Activated CD4-positive, alpha-beta memory T cell treated with anti-CD3 and anti-CD28 coated beads, Interleukin-2, amount 10 ng/mL, durations not matched to agents 7 days and 5 days (primary cell): ENCODE data around the gene APP. TPM values are rescaled to one million over a fixed set of nuclear protein-coding genes. Genes with fewer than 3 reads are reported as not detected.

Experiments
- CTCF ChIA-PET: fragments of 350-600 bp; sonication (Branson Sonifier 250); formaldehyde crosslinking; loops from one replicate; lab custom pipeline; 2021; ENCODE audit warnings: antibody characterized with exemption, inconsistent platforms; lab: Charles Lee
- POLR2A ChIA-PET: fragments of 350-600 bp; sonication (Branson Sonifier 250); formaldehyde crosslinking; loops from one replicate; lab custom pipeline; 2021; ENCODE audit warnings: antibody characterized with exemption; lab: Charles Lee
- DNase-seq: peaks from one replicate; pipeline ENCODE4 v3.0.0-alpha.2; 2020
- H3K27ac Mint-ChIP-seq: one replicate; pipeline ENCODE4 v1.8.0; 2021; ENCODE audit warnings: mild to moderate bottlenecking, mixed read lengths
- H3K27me3 Mint-ChIP-seq: one replicate; pipeline ENCODE4 v1.8.0; 2021; ENCODE audit warnings: mixed read lengths
- H3K36me3 Mint-ChIP-seq: one replicate; pipeline ENCODE4 v1.8.0; 2021; ENCODE audit warnings: low read depth, mixed read lengths
- H3K4me1 Mint-ChIP-seq: one replicate; pipeline ENCODE4 v1.8.0; 2021; ENCODE audit warnings: mixed read lengths
- H3K4me3 Mint-ChIP-seq: one replicate; pipeline ENCODE4 v1.8.0; 2021; ENCODE audit warnings: mild to moderate bottlenecking, mixed read lengths
- H3K9me3 Mint-ChIP-seq: one replicate; pipeline ENCODE4 v1.8.0; 2021; ENCODE audit warnings: mixed read lengths
- total RNA-seq, 2 experiments: library from RNA; stranded (reverse); gene quantifications; one replicate each; pipeline ENCODE4 v1.2.3, GENCODE V29; 2021

The APP gene
- total RNA-seq, 2 experiments from 2014 or later = 25.5 to 29.9 TPM

GRCh38 chr21:25893191-25893590 lies 277.4 kb downstream of the APP start:
- no peak overlapping the region for H3K4me3 Mint-ChIP-seq
- H3K4me1 Mint-ChIP-seq = peaks cover 1% of the 10 kb centered on the region
- H3K36me3 Mint-ChIP-seq = no peaks in the 10 kb centered on the region
- H3K27ac Mint-ChIP-seq = no peak overlapping the region
- ChIA-PET POLR2A (no interaction called here), CTCF (interaction anchor here (2.0 kb wide), 1 partner anchor 12 kb away, joined by 4 read pairs; no protein-coding TSS in a partner anchor)
- no peaks in the 10 kb centered on the region for H3K27me3 Mint-ChIP-seq
- DNase-seq = no peak
- H3K9me3 Mint-ChIP-seq = no peaks in the 10 kb centered on the region

- Mint-ChIP-seq H3K27ac (no peak overlapping the region), H3K4me3 (no peak overlapping the region), H3K4me1 (peaks cover under 1% of the 10 kb centered on the region), H3K27me3 (no peaks in the 10 kb centered on the region), H3K9me3 (no peaks in the 10 kb centered on the region), H3K36me3 (no peaks in the 10 kb centered on the region)
- ChIA-PET POLR2A (no interaction called here), CTCF (no interaction called here)
- DNase-seq = no peak
These were observed 279.0 kb downstream of the APP start for GRCh38 chr21:25891596-25891995.

- Mint-ChIP-seq H3K9me3 (no peaks in the 10 kb centered on the region), H3K4me1 (no peaks in the 10 kb centered on the region), H3K27ac (no peak overlapping the region), H3K36me3 (no peaks in the 10 kb centered on the region), H3K4me3 (no peak overlapping the region), H3K27me3 (no peaks in the 10 kb centered on the region)
- DNase-seq = no peak
- CTCF ChIA-PET = interaction anchor here (0.7 to 1.8 kb wide), 2 partner anchors 9 to 17 kb away, joined by 3 read pairs; no protein-coding TSS in a partner anchor
- POLR2A ChIA-PET = no interaction called here
These were observed 280.6 kb downstream of the APP start for GRCh38 chr21:25890001-25890400.

GRCh38 chr21:25888711-25889110 lies 281.9 kb downstream of the APP start:
- POLR2A ChIA-PET = no interaction called here
- H3K4me3 Mint-ChIP-seq = no peak overlapping the region
- DNase-seq = no peak
- H3K27me3 Mint-ChIP-seq = no peaks in the 10 kb centered on the region
- H3K9me3 Mint-ChIP-seq = no peaks in the 10 kb centered on the region
- CTCF ChIA-PET = no interaction called here
- H3K27ac Mint-ChIP-seq = no peak overlapping the region
- H3K4me1 Mint-ChIP-seq = no peaks in the 10 kb centered on the region
- no peaks in the 10 kb centered on the region for H3K36me3 Mint-ChIP-seq

- Mint-ChIP-seq H3K4me3 (no peak overlapping the region), H3K27ac (no peak overlapping the region), H3K4me1 (no peaks in the 10 kb centered on the region), H3K9me3 (no peaks in the 10 kb centered on the region), H3K36me3 (no peaks in the 10 kb centered on the region), H3K27me3 (no peaks in the 10 kb centered on the region)
- no peak for DNase-seq
- CTCF ChIA-PET = interaction anchor here (1.1 kb wide), 1 partner anchor 283 kb away, joined by 4 read pairs; no protein-coding TSS in a partner anchor
- POLR2A ChIA-PET = no interaction called here
These were observed 282.8 kb downstream of the APP start for GRCh38 chr21:25887646-25888306.

- no peak for DNase-seq
- Mint-ChIP-seq H3K36me3 (no peaks in the 10 kb centered on the region), H3K4me3 (no peak overlapping the region), H3K27ac (no peak overlapping the region), H3K27me3 (no peaks in the 10 kb centered on the region), H3K4me1 (no peaks in the 10 kb centered on the region), H3K9me3 (no peaks in the 10 kb centered on the region)
- POLR2A ChIA-PET = no interaction called here
- CTCF ChIA-PET = interaction anchor here (1.1 kb wide), 1 partner anchor 284 kb away, joined by 4 read pairs; no protein-coding TSS in a partner anchor
These were observed 283.4 kb downstream of the APP start for GRCh38 chr21:25887166-25887565.

GRCh38 chr21:25885880-25886279 lies 284.7 kb downstream of the APP start:
- no peak overlapping the region for H3K27ac Mint-ChIP-seq
- CTCF ChIA-PET = no interaction called here
- H3K27me3 Mint-ChIP-seq = no peaks in the 10 kb centered on the region
- POLR2A ChIA-PET = no interaction called here
- no peaks in the 10 kb centered on the region for H3K4me1 Mint-ChIP-seq
- H3K36me3 Mint-ChIP-seq = no peaks in the 10 kb centered on the region
- no peak overlapping the region for H3K4me3 Mint-ChIP-seq
- H3K9me3 Mint-ChIP-seq = no peaks in the 10 kb centered on the region
- no peak for DNase-seq

GRCh38 chr21:25885405-25885804 lies 285.2 kb downstream of the APP start:
- Mint-ChIP-seq H3K27ac (no peak overlapping the region), H3K9me3 (no peaks in the 10 kb centered on the region)
- CTCF ChIA-PET = no interaction called here

GRCh38 chr21:25884311-25884710 lies 286.3 kb downstream of the APP start:
- ChIA-PET CTCF (interaction anchor here (1.1 kb wide), 1 partner anchor 12 kb away, joined by 4 read pairs; no protein-coding TSS in a partner anchor), POLR2A (interaction anchor here (1.5 kb wide), 1 partner anchor 284 kb away, joined by 3 read pairs; no protein-coding TSS in a partner anchor)
- H3K36me3 Mint-ChIP-seq = no peaks in the 10 kb centered on the region
- H3K9me3 Mint-ChIP-seq = no peaks in the 10 kb centered on the region
- H3K4me1 Mint-ChIP-seq = no peaks in the 10 kb centered on the region
- no peak overlapping the region for H3K27ac Mint-ChIP-seq
- H3K27me3 Mint-ChIP-seq = no peaks in the 10 kb centered on the region
- no peak overlapping the region for H3K4me3 Mint-ChIP-seq
- no peak for DNase-seq

More at GRCh38 chr21:25885405-25885804, 285.2 kb downstream of the APP start:
- no peaks in the 10 kb centered on the region for H3K27me3 Mint-ChIP-seq
- DNase-seq = no peak
- H3K36me3 Mint-ChIP-seq = no peaks in the 10 kb centered on the region
- no peaks in the 10 kb centered on the region for H3K4me1 Mint-ChIP-seq
- H3K4me3 Mint-ChIP-seq = no peak overlapping the region
- POLR2A ChIA-PET = interaction anchor here (1.5 kb wide), 1 partner anchor 283 kb away, joined by 3 read pairs; no protein-coding TSS in a partner anchor

- Mint-ChIP-seq H3K4me1 (no peaks in the 10 kb centered on the region), H3K27me3 (no peaks in the 10 kb centered on the region), H3K4me3 (no peak overlapping the region), H3K9me3 (no peaks in the 10 kb centered on the region), H3K36me3 (no peaks in the 10 kb centered on the region), H3K27ac (no peak overlapping the region)
- ChIA-PET CTCF (interaction anchor here (0.9 to 2.1 kb wide), 5 partner anchors 8 to 294 kb away, joined by 3 to 5 read pairs (median 4); no protein-coding TSS in a partner anchor), POLR2A (interaction anchor here (1.1 kb wide), 1 partner anchor 288 kb away, joined by 3 read pairs; no protein-coding TSS in a partner anchor)
- peak; percentile 62 for DNase-seq
These were observed 288.8 kb downstream of the APP start for GRCh38 chr21:25881524-25882376.

- peaks cover 1% of the 10 kb centered on the region for H3K4me1 Mint-ChIP-seq
- no peaks in the 10 kb centered on the region for H3K9me3 Mint-ChIP-seq
- no peaks in the 10 kb centered on the region for H3K36me3 Mint-ChIP-seq
- DNase-seq = no peak
- no peak overlapping the region for H3K4me3 Mint-ChIP-seq
- H3K27ac Mint-ChIP-seq = no peak overlapping the region
- ChIA-PET CTCF (interaction anchor here (0.6 kb wide), 1 partner anchor 65 kb away, joined by 4 read pairs; no protein-coding TSS in a partner anchor), POLR2A (no interaction called here)
- no peaks in the 10 kb centered on the region for H3K27me3 Mint-ChIP-seq
These were observed 291.4 kb downstream of the APP start for GRCh38 chr21:25879203-25879602.

- Mint-ChIP-seq H3K27me3 (no peaks in the 10 kb centered on the region), H3K4me1 (peaks cover 1% of the 10 kb centered on the region), H3K9me3 (no peaks in the 10 kb centered on the region), H3K4me3 (no peak overlapping the region), H3K27ac (no peak overlapping the region), H3K36me3 (no peaks in the 10 kb centered on the region)
- DNase-seq = no peak
- ChIA-PET CTCF (no interaction called here), POLR2A (no interaction called here)
These were observed 292.2 kb downstream of the APP start for GRCh38 chr21:25878344-25878743.

- POLR2A ChIA-PET = no interaction called here
- Mint-ChIP-seq H3K4me1 (peaks cover 1% of the 10 kb centered on the region), H3K27ac (no peak overlapping the region), H3K4me3 (no peak overlapping the region), H3K27me3 (no peaks in the 10 kb centered on the region), H3K36me3 (no peaks in the 10 kb centered on the region), H3K9me3 (no peaks in the 10 kb centered on the region)
- CTCF ChIA-PET = no interaction called here
- no peak for DNase-seq
These were observed 298.3 kb downstream of the APP start for GRCh38 chr21:25872271-25872670.
